Measurements from ENCODE around the gene AGBL5. TPM values are rescaled to one million over a fixed set of nuclear protein-coding genes. Genes with fewer than 3 reads are reported as not detected.

Gene AGBL5
- total and polyA plus RNA-seq, 2 of the 13 experiments (the other 11 are each of a cell fraction or from before 2014, with no cell fraction given), result 55.9 to 73.3 TPM

- TF ChIP-seq ZNF318 (CRISPR knock-in tag; IDR thresholded peaks at IDR 0.05) (no peak), SYNCRIP (IDR thresholded peaks at IDR 0.05; ENCODE audit: insufficient read depth, low read depth, low read length) (no peak), ZFP1 (CRISPR knock-in tag; IDR thresholded peaks at IDR 0.05) (peak; percentile 59; the same call in 1 of the 2 replicates), ATF7-NPFF (CRISPR knock-in tag; IDR thresholded peaks at IDR 0.05; ENCODE audit: low read depth) (peak; percentile 51; the same call in 1 of the 2 replicates), ZNF251 (CRISPR knock-in tag; IDR thresholded peaks at IDR 0.05) (peak; percentile 91), PBX3 (CRISPR knock-in tag; IDR thresholded peaks at IDR 0.05; ENCODE audit: borderline replicate concordance) (0 out of 2 replicates have a peak, but pooled peaks have one; percentile 40), RELA (CRISPR knock-in tag; IDR thresholded peaks at IDR 0.05) (no peak), DMAP1 (CRISPR knock-in tag; IDR thresholded peaks at IDR 0.05) (peak; percentile 75), POLR2G (IDR thresholded peaks at IDR 0.05; ENCODE audit: low read depth, low read length) (peak; percentile 89), MBNL3 (CRISPR knock-in tag; conservative IDR thresholded peaks at IDR 0.05) (0 out of 2 replicates have a peak, but pooled peaks have one; percentile 50), HOXA3 (CRISPR knock-in tag; IDR thresholded peaks at IDR 0.05) (peak; percentile 54), ZNF451 (CRISPR knock-in tag; IDR thresholded peaks at IDR 0.05) (peak; percentile 90), THAP7 (CRISPR knock-in tag; IDR thresholded peaks at IDR 0.05) (peak; percentile 90; the same call in 1 of the 2 replicates), PHF8 (CRISPR knock-in tag; IDR thresholded peaks at IDR 0.05) (peak; percentile 91), ZNF24 (IDR thresholded peaks at IDR 0.05) (peak; percentile 100), MLX (CRISPR knock-in tag; IDR thresholded peaks at IDR 0.05) (peak; percentile 11; the same call in 1 of the 2 replicates), NR2F6 (IDR thresholded peaks at IDR 0.05) (peak; percentile 75), NR2F6 (CRISPR knock-in tag; IDR thresholded peaks at IDR 0.05) (peak; percentile 82), RCOR2 (CRISPR knock-in tag; IDR thresholded peaks at IDR 0.05) (peak; percentile 17; the same call in 1 of the 2 replicates)
Measured at GRCh38 chr2:27050281-27050995, 1.0 kb upstream of the AGBL5 start (continued).

Measured in HepG2 (cell line).